ENCODE measurements around the gene REEP1.
A peak's percentile ranks its signal among the peaks of the same experiment; 100 is the strongest.
"Not testable (repeated sequence)": the region's sequence is repeated elsewhere in the genome, so short reads cannot be mapped to it uniquely, and the experiment has no call there.

The REEP1 gene

DNA sequence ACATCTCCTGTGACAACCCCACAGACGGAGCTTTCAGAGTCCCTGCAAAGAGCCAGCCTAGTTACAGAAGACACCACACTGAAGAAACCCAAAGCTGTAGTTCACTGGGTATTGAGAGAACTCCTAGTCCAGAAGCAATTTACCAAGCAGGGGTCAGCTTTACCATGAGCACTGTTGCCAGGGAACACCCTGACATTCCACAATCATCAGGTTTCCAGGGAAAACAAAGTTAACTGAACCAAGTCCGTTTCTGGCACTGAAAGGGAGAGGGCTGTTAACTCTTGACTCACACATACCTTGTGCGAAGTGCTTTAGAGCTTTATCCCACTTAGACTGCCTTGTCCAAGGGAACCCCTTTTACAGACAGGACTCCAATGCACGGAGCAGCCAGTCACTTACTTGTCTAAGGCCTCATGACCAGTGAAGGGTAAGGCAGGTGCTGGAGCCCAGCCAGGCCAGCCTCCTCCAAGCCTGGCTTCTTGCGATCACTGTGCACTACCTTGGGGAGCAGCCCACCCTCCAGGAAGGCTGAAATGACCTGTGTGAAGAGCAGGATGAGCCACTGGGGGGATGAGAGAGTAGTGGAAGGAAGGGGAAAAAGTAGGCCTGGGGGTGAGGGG, 53.9 kb downstream of the REEP1 start:
- DNase-seq (ENCODE audit: low spot score) = no peak

DNA sequence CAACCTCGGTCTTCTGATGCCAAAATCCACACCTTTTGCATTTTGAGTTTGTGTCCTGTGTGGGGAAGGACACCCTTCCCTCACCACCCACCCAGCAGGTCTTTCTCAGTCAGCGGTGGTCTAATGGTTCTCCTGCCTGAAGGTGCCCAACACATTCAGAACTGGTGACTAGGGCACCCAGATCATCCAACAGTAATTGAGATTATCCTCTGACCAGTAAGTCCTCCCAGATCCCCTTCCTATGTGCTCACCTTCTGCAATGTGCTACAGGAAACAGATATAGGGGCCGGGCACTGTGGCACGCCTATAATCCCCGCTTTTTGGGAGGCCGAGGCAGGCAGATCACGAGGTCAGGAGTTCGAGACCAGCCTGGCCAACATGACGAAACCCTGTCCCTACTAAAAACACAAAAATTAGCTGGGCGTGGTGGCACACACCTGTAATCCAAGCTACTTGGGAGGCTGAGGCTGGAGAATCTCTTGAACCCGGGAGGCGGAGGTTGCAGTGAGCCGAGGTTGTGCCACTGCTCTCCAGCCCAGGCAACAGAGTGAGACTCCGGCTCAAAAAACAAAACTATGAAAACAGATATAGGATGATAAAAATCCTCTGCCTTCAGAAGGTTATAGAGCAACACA, 56.2 kb downstream of the REEP1 start:
- no peak for DNase-seq (ENCODE audit: low spot score)

DNA sequence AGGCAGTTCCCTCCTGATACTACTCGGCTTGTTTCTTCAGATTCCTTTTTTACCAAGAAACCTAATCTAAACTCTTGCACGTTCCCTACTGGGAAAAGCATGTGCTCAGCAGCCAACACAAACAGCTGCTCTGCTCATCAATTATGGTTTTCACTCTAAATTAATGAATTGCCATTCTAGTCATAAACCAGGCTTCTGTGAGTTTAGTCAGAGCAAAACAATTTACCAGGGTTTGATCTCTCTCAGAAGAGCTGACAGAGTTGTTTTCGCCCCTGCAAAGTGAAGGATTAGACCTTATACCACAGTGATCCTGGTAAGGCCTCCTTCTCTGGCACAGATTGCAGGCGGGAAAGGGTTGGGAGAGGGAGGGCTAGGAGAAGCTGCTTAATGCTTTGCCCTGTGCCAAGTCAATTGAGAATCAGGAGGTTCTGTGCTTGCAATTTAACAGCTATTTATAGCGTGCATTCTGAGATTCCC, 57.2 kb downstream of the REEP1 start:
- no peak for DNase-seq (ENCODE audit: low spot score)

DNA sequence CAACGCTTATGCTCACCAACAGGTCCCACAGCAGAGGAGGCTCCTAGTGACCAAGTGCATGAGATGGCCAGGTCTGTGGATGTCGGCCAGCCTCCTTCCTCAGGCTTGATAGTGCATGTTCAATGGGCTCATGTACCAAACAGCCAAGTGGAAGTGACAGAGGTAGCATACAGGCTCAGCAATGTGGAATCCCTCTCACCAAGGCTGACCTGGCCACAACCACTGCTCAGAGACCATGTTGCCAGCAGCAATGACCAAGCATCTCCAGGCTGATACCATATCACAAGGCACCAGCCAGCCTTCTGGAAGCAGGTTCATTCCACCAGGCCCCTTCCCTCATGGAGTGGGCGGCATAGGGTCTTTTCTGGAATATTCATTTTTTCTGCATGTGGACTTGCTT, 61.5 kb downstream of the REEP1 start:
- no peak for DNase-seq (ENCODE audit: low spot score)

DNA sequence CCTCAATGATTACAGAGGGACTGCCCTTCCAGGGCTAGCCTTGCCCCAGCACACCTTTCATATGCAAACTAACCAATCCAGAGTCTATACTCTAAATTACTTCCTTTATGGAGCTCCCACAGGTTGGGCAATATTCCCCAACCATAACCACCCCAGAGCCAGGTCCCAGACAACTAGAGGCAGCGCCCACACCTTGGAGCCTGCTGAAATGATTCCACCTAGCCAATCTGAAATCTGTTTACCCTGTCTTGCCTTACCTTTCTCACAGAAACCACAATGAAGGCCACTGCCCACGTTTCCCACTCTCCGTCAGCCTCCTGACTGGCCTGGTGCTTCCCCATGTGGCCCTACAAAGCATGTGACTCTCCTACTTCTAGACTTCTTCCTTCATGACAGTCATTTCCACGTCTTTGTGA, 62.0 kb downstream of the REEP1 start:
- no peak for DNase-seq (ENCODE audit: low spot score)

DNA sequence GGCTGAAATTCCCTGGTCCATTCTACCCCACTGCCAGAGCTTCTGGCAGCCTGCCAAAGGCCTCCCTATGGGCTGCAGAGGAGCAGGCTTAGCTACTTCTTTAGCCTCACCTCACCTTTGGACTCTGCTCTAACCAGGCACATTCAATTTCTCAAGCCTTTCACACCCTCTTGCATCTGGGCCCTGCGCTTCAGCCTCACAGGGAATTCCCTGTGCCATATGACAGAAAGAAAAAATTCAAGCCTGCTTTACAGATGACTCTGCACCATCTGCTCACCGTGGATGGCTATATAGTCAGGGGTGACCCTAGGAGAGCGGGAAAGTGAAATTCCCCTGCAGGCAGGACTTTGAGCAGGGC, 62.5 kb downstream of the REEP1 start:
- no peak for DNase-seq (ENCODE audit: low spot score)

DNA sequence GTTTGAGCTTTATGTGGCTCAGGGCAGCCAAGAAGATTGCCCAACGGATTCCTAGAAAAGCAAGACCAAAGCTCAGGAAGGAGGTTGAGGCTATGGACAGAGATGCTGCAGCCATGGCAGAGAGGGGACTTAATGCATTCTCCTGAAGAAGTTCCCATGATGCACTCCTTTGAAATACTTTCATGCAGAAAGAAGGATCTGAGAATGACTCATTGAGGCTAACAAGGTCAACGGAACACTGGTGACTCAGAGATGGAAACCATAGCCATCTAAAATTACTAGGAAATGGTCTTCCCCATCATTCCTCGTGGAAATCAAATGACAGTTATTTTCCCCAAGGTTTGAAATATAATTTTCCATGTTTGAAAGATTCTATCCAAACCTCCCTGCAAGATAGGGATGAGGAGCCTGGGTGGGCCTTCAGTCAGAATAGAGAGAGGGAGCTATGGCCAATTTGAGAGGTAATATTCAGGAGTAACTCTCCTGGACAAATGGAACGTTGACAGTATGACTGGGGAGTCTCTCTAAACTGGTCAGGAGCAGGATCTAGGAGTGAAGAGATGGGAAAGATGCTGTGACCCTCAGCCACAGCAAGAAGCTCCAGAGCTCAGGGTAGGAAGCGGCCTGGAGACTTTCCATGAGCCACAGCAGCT, 63.0 kb downstream of the REEP1 start:
- DNase-seq (ENCODE audit: low spot score) = no peak

DNA sequence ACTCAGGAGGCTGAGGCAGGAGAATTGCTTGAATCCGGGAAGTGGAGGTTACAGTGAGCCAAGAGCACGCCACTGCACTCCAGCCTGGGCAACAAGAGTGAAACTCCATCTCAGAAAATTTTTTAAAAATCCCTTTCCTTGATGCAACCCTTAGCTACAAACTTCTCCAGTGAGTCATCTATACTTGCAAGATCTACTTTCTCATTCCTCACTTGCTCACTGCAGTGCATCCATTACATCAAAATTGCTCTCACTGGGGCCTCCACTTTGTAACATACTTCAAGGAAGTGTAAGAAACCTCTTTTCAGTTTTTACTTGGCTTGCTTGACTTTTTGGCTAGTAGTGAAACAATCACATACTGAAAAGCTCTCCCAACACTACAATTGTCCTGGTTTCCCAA, 65.3 kb downstream of the REEP1 start:
- DNase-seq (ENCODE audit: low spot score) = no peak

DNA sequence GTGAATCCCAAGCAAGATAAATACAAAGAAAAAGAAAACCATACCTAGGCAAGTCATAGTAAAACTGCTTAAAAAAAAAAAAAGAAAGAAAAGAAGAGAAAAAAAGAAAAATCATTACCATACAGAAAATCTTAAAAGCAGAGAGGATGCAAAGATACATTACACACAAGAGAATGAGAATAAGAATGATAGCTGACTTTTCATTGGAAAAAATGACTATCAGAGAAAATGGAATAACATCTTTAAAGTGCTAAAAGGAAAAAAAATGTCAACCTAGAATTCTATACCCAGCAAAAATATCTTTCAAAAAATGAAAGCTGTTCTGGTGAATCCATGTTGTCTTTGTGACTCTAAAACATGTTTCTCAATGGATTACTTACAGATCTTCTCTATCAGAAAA, 66.2 kb downstream of the REEP1 start:
- no peak for DNase-seq (ENCODE audit: low spot score)

DNA sequence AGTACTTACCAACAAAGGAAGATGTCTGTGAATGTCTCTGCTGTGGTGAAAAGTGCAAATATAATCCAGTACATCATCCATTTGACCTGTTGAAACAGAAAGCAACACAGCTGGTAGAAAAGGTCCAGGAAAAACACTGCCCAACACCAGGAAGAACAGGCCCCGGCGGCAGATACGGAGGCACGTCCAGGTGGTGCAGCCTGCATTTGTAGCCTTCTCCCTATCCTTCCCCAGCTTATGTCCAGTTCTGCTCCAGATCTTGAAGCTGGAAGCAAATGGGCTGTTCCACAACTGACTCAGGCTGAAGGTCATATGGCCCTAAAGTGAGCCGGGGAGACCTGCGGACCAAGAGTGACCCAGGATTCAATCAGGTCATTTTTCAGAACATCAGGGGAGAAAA, 73.5 kb downstream of the REEP1 start:
- no peak for DNase-seq (ENCODE audit: low spot score)

DNA sequence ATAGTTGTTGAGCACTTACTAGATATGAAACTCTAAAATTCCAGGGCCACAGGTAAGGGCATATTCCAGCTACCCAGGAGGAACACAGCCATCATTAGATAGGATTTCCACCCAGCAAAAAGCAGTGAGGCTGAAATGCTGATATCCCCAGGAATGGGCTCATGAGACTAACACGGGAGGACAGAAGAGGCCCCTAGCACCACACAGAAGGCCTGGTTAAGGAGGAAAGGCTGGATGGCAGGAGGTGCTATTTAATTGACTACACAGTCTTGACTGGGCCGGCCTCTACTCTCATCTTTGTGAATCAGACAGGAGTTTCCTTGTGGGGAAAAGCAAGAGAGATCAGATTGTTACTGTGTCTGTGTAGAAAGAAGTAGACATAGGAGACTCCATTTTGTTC, 76.4 kb downstream of the REEP1 start:
- no peak for DNase-seq (ENCODE audit: low spot score)

DNA sequence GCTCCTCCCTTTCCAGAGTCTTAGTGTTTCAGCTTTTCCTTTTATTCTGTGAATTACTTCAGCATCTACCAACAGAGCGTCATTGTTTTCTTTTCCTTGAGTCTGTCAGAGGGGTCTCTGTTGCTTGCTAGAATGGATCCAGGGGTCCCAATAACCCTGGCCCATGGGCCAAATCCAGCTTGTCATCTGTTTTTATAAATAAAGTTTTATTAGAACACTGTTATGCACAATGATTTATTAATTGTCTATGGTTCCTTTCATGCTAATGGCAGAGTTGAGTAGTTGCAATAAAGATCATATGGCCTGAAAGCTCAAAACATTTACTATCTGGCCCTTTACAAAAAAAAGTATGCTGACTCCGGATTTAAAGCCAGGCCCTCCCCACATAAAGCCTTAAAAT, 79.3 kb downstream of the REEP1 start:
- DNase-seq (ENCODE audit: low spot score) = no peak

DNA sequence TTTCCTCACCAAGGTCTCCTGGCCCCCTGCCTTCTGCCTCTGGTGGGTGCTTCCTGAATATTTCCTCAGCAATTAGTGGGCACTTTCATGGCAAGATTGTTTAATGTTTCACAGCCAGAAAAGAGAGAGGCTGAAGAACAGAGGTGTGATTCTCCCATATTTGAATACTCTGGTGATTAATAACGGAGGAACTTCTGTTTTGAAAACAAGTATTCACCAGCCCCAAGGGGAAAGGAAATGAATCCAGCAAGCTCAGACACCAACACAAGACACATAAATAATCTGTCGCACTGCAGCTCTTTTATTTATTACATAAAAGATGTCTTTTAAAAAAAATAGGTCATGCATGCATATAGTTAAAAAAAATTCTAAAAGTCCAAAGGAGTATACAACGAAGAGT, 80.4 kb downstream of the REEP1 start:
- DNase-seq (ENCODE audit: low spot score) = no peak

DNA sequence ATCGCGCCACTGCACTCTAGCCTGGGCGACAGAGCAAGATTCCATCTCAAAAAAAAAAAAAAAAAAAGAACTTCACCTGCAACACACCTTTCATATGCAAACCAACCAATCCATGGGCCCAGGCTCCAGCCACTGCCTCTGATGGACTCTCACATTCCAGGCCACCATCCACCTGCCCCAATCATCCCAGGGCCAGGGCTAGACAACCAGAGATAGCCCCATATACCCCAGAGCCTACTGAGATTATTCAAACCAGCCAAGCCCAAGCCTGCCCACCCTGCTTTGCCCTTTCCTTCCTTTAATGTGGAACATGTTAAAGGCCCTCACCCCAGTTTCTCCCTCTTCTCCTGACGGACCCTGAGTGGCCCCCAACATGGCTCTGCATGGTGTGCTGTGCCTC, 81.1 kb downstream of the REEP1 start:
- no peak for DNase-seq (ENCODE audit: low spot score)

DNA sequence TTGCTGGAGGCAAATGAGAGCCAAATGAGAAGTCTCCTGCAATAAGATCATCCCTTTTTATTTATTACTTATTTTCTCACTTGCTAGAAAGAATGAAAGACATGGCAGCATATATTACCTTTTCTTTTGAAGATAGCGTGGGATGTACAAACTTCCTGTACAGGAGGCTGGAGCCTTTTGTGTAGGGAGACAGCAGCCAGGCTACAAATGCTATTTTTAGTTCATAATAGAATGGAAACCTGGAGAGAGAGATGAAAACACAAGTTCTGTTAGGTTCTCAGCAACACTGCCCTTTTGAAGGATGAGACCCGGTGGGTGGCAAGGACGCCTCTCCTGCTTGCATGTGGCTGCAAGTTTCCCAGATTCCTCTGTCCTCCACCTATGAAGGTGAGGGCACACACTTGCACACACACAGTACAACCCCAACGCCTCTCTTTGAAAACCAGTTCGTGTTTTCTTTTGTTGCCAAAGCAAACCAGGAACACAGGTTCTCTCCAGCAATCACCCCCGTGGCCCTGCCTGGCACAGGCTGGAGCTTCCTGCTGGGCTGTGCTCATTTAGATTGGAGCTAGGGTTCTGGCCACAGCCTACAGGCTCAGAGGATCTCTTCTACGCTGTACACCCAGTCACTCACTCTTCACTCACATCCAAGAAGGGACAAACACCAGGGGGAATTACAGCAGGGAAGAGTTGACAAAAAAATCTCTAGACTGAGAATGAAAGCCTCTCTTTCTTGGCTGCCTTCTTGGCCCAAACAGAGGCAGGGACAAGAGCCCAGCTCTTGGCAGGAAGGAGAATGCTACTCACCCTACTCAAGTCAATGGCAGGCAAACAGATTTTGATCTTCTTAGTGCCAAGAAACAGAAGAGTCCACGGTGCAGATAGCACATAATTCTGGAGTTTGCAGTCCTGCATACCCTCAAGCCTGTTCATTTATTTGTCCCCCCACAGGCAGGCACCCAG, 82.6 kb downstream of the REEP1 start:
- DNase-seq (ENCODE audit: low spot score) = peak; percentile 46

DNA sequence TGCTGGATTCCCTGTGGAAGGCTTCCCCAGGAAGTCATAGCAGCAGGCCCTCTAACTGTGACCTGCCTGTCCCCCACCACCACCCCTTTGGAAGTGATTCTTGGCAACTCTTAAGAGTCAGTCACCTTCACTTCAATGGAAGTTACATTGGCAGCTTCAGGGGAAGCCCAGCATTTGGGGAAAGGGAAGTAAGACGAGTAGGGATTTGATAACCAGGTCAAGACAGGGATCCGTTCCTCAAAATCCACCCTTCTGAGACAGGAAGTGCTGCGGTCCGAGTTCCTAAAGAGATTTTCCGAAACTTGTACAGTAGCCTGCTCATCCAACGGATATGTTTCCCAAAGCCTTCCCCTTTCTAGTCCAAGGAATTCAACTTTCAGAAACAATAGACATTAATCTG, 84.0 kb downstream of the REEP1 start:
- no peak for DNase-seq (ENCODE audit: low spot score)

DNA sequence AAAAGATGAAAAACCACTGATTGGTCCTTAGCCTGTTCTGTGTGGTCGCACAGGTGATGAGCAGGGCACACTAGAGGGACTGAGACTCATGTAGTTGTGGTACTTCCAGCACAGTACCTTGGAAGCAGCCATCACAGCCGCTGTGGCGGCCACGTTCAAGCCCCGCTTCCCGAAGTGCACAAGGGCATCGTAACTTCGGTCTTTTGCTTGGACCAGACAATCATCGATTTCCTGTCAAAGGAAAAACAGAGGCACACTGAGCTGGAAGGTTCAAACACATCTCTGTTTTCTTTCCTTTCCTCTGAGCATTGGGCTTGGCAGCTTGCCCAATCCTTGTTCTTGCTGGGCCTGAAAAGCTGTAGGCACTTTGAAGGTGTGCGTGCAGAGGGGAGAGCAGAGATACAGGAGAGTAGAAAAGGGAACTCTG, 85.6 kb downstream of the REEP1 start:
- DNase-seq (ENCODE audit: low spot score) = no peak

DNA sequence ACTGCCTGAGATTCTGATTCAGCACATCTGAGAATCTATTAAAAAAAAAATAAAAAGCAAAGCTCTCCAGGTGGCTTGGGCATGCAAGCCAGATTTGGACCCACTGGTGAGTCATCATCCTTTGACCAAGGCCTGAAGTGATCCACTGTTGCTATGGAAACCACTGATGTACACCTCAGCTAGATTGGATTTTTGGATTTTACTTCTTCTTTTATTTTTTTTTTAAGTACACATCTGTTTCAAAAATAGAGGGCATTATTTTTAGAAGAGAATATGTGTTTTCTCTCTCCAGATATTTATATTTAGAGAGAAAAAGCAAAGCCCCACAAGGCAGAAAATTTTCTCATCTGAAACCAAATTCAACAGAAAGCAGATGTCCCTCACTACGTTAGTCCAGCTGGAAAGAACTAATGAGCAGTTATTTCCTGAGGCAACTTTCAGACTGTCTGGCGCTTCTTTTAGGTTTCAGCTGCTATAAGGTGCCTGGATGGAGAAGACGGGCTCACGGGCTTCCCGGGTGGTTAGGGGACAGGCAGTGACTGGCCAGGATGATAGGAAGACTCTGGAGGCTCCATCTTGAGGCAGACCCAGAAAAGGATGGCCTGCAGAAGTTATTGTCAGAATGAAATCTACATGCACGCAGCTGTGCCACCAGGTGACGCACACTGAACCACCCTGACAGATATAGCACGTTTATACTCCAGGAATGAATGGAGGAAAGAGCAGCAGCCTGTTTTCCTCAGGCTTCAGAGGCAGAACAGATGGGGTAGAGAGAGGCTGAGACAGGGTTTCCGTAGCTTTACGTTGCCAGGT, 87.6 kb downstream of the REEP1 start:
- no peak for DNase-seq (ENCODE audit: low spot score)

DNA sequence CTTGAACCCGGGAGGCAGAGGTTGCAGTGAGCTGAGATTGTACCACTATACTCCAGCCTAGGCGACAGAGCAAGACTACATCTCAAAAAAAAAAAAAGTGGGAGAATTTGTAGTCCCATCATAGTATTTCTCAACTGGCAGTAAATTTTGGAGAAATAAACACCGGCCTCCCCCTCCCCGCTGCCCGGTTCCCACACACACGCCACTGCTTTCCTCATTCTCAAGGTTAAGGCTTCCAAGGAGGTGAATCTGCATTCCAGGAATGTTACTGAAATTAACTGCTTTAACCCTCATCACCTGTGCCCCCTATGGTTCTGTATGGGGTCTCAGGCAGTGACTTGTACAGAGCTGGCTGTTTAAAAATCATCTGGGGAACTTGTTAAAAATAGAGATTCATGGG, 88.2 kb downstream of the REEP1 start:
- no peak for DNase-seq (ENCODE audit: low spot score)

DNA sequence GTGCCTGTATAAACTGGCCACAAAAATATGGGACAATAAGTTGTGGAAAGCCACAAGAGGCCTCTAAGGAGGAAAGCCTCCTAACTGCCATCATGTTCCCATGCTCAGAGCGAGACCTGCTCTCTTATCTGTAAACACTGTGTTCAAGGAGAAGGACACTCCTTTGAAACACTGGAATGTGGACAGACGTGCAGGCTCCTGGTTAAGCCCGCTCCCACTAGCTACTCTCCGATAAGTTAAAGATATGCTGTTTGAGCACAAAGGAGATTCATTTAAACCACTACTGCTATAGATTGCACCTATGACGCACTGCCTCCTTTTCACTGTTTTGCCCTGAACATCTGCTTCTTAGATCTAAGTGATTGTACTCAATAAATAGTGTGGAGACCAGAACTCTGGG, 92.2 kb downstream of the REEP1 start:
- DNase-seq (ENCODE audit: low spot score) = not testable (repeated sequence)

DNA sequence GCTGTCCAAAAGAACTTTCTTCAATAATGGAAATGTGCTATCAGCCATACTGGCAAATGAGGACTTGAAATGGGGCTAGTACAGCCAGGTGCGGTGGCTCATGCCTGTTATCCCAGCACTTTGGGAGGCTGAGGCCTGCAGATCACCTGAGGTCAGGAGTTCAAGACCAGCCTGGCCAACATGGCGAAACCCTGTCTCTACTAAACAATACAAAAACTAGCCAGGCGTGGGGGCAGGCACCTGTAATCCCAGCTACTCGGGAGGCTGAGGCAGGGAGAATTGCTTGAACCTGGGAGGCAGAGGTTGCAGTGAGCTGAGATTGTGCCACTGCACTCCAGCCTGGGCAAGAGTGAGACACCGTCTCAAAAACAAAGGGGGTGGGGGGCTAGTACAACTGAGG, 92.6 kb downstream of the REEP1 start:
- DNase-seq (ENCODE audit: low spot score) = not testable (repeated sequence)
